Retinal pigment epithelial cell (primary cell): ENCODE data around the gene ECPAS.

ENCODE experiments used
- DNase-seq: peaks from one replicate; pipeline ENCODE4 v3.0.0-alpha.2; 2010; ENCODE audit warnings: low read depth
- H3K4me3 ChIP-seq: 2 replicates; pipeline ENCODE4 v1.5.1; 2011; ENCODE audit warnings: mild to moderate bottlenecking, low read length, control low read depth, moderate library complexity
- CTCF ChIP-seq: conservative IDR thresholded peaks from 2 replicates; pipeline ENCODE4 v1.5.1; 2011; ENCODE audit warnings: low read depth, low read length, control low read depth, inconsistent platforms

The ECPAS gene

GRCh38 chr9:111467778-111468367 is 16.3 kb downstream of the ECPAS start:
- TF ChIP-seq CTCF: no peak
- H3K4me3 ChIP-seq: no peak overlapping the region
- DNase-seq: no peak

GRCh38 chr9:111463048-111463447 is 21.1 kb downstream of the ECPAS start:
- H3K4me3 ChIP-seq: no peak overlapping the region
- TF ChIP-seq CTCF: no peak
- DNase-seq: no peak

GRCh38 chr9:111458139-111459009 is 25.8 kb downstream of the ECPAS start:
- DNase-seq: no peak
- H3K4me3 ChIP-seq: no peak overlapping the region
- TF ChIP-seq CTCF: no peak

GRCh38 chr9:111456529-111456928 is 27.7 kb downstream of the ECPAS start:
- no peak for DNase-seq
- no peak for TF ChIP-seq CTCF

GRCh38 chr9:111455638-111456037 is 28.5 kb downstream of the ECPAS start:
- TF ChIP-seq CTCF: no peak
- H3K4me3 ChIP-seq: no peak overlapping the region
- no peak for DNase-seq

More at GRCh38 chr9:111456529-111456928, 27.7 kb downstream of the ECPAS start:
- H3K4me3 ChIP-seq: no peak overlapping the region

GRCh38 chr9:111454751-111455150 is 29.4 kb downstream of the ECPAS start:
- no peak overlapping the region for H3K4me3 ChIP-seq
- no peak for DNase-seq
- no peak for TF ChIP-seq CTCF

- no peak overlapping the region for H3K4me3 ChIP-seq
- no peak for DNase-seq
These were observed 32.6 kb downstream of the ECPAS start for GRCh38 chr9:111451570-111451969.

More at GRCh38 chr9:111451570-111451969, 32.6 kb downstream of the ECPAS start:
- no peak for TF ChIP-seq CTCF
